ENCODE measurements around the gene FXN. TPM values are rescaled to one million over a fixed set of nuclear protein-coding genes. Genes with fewer than 3 reads are reported as not detected.

The FXN gene
- total RNA-seq, 2 experiments from 2014 or later, result 27.2 to 32.0 TPM

GRCh38 chr9:69143291-69143690 is 107.7 kb downstream of the FXN start:
- Mint-ChIP-seq H3K4me1 (no peaks in the 10 kb centered on the region), H3K9me3 (no peaks in the 10 kb centered on the region), H3K27me3 (peaks cover 5% of the 10 kb centered on the region), H3K4me3 (no peak overlapping the region), H3K27ac (no peak overlapping the region), H3K36me3 (ENCODE audit: low read depth) (no peaks in the 10 kb centered on the region)
- POLR2A ChIA-PET, result no interaction called here
- CTCF ChIA-PET, result interaction anchor here (1.0 to 1.3 kb wide), 3 partner anchors 15 to 37 kb away, joined by 3 read pairs; no protein-coding TSS in a partner anchor
- no peak for DNase-seq

DNA sequence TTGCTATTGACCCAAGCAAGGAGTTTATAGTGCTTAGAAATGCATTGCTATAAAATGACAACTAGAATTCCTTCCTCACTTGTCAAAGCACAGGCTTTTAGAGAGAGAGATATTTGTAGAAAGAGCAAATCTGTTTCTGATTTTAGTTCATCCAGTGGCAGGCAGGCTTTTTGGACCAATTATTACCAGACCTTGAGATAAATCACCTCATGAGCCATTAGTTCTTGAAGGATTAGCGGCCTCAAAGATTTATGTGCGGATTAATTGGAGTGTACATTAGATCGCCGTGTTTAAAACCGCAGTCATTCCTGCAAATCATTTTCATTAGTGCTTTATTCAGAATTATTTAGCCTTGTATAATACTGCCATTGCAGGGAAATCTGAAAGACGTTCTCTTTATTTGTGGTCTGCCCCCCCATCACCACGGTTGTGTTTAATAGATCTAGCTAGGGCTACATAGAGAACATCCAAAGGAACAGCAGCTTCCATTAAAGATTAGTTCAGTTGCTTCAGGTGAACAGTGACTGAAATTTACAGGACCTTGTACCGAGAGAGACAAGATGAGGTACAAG is 109.7 kb downstream of the FXN start:
- CTCF ChIA-PET, result interaction anchor here (0.8 kb wide), 1 partner anchor 9 kb away, joined by 3 read pairs; no protein-coding TSS in a partner anchor
- no peak overlapping the region for H3K27ac Mint-ChIP-seq
- POLR2A ChIA-PET, result no interaction called here

DNA sequence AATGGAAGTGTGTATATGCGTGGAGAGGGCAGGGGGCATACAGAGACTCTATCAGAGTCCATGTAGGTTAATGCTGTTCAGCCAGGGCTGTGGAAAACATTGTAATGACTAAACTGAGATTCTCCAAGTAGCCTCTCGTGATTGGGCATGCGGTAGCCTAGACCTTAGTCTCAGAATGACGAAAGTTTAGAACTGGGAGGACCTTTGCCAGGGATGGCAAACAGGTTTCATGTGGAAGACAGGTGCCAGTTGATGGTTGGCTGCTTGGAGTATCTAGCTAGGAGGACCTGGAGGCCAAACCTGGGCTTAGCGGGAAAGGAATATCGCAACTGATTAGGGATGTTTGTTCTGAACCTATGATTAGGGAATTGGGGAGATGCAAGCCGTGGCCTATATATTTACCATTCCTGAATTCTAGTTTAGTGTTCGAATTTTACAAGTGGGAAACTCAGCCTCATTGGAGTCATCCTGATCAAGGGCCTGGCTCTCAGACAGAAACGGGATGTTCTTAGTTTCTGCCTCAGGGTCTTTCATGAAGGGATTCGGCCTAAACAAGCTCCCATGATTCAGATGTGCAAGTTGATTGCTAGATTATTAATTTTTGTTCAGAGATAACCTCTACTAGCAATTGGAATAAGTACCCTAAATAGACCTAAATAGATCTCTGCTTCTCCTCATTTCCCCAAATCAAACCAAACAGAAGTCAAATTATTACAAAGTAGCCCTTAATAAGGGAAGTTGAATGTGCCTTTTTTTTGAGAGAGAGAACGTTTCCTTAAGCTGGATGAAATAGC is 111.7 kb downstream of the FXN start:
- CTCF ChIA-PET, result no interaction called here
- Mint-ChIP-seq H3K4me3 (no peak overlapping the region), H3K9me3 (no peaks in the 10 kb centered on the region), H3K36me3 (ENCODE audit: low read depth) (no peaks in the 10 kb centered on the region), H3K27me3 (peaks cover 2% of the 10 kb centered on the region), H3K27ac (no peak overlapping the region), H3K4me1 (no peaks in the 10 kb centered on the region)
- POLR2A ChIA-PET, result no interaction called here
- no peak for DNase-seq

More for the DNA sequence above, 109.7 kb downstream of the FXN start:
- Mint-ChIP-seq H3K4me3 (no peak overlapping the region), H3K4me1 (no peaks in the 10 kb centered on the region), H3K27me3 (peaks cover 5% of the 10 kb centered on the region), H3K9me3 (no peaks in the 10 kb centered on the region), H3K36me3 (ENCODE audit: low read depth) (no peaks in the 10 kb centered on the region)
- DNase-seq, result no peak

DNA sequence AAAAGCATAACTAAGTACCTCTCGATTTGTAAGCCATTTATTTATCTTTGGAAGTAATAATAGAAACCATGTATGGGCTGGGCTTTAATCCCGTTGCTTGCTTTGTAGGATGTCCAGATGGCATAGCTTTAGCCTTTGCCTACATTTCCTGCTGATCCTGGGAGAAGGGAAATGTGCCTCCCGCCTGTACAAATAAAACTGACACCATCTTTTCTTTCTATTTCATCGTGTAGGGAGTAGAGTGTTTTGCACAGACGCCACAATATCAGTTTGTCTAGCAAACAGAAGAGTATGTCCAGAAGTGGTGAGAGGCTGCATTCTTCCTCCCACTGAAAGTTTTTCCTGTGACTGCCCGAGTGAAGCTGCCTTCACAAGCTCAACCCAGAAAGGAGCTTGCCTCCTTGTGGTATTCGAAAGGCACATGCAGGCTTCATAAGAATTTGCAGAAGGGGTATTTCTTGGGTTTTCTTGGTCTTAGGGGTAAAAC is 113.8 kb downstream of the FXN start:
- no peaks in the 10 kb centered on the region for H3K9me3 Mint-ChIP-seq
- H3K36me3 Mint-ChIP-seq (ENCODE audit: low read depth), result no peaks in the 10 kb centered on the region
- ChIA-PET CTCF (no interaction called here), POLR2A (no interaction called here)
- H3K27ac Mint-ChIP-seq, result no peak overlapping the region
- no peak for DNase-seq
- no peak overlapping the region for H3K4me3 Mint-ChIP-seq
- no peaks in the 10 kb centered on the region for H3K27me3 Mint-ChIP-seq
- no peaks in the 10 kb centered on the region for H3K4me1 Mint-ChIP-seq

Other genes with a start within 250 kb of the FXN start
- not detected for gene PRKACG, start 21.6 kb upstream of the FXN start, total RNA-seq
- gene TJP2, start 138.5 kb downstream of the FXN start, total RNA-seq, result 10 to 100 TPM; 21.4 to 24.5 TPM